Left kidney (tissue), 2 donors: ENCODE measurements around the gene C1orf56. TPM values are rescaled to one million over a fixed set of nuclear protein-coding genes. Genes with fewer than 3 reads are reported as not detected.
"Not testable (repeated sequence)": the region's sequence is repeated elsewhere in the genome, so short reads cannot be mapped to it uniquely, and the experiment has no call there.

Experiments used
- DNase-seq: peaks from one replicate; pipeline ENCODE4 v3.0.0-alpha.2; 2013
- polyA plus RNA-seq: library from polyadenylated mRNA; unstranded; fragments of 120-200 nt; gene quantifications from one replicate; pipeline ENCODE4 v1.2.1, GENCODE V29; 2013; ENCODE audit not compliant: insufficient read length

The C1orf56 gene
- polyA plus RNA-seq, 1 donor = 10.0 TPM

GRCh38 chr1:151060657-151061421 lies 13.3 kb downstream of the C1orf56 start:
- DNase-seq = no peak

GRCh38 chr1:151061704-151062103 lies 14.2 kb downstream of the C1orf56 start:
- no peak for DNase-seq

- DNase-seq = no peak
These were observed 15.3 kb downstream of the C1orf56 start for GRCh38 chr1:151062741-151063371.

- no peak for DNase-seq
These were observed 17.6 kb downstream of the C1orf56 start for GRCh38 chr1:151065089-151065645.

GRCh38 chr1:151067185-151067584 lies 19.6 kb downstream of the C1orf56 start:
- no peak for DNase-seq

GRCh38 chr1:151069103-151069486 lies 21.5 kb downstream of the C1orf56 start:
- no peak for DNase-seq

GRCh38 chr1:151070474-151071276 lies 23.1 kb downstream of the C1orf56 start, which contains the start of gene GABPB2:
Gene GABPB2 (plus strand): TSS chr1:151070761. CDS start chr1:151088190, 17,429 bp downstream.
- peak; percentile 94 for DNase-seq

GRCh38 chr1:151072224-151072623 lies 24.7 kb downstream of the C1orf56 start:
- no peak for DNase-seq

- no peak for DNase-seq
These were observed 38.5 kb downstream of the C1orf56 start for GRCh38 chr1:151085953-151086559.

GRCh38 chr1:151097426-151097825 lies 49.9 kb downstream of the C1orf56 start:
- DNase-seq = not testable (repeated sequence)

- no peak for DNase-seq
These were observed 50.6 kb downstream of the C1orf56 start for GRCh38 chr1:151098126-151098525.

Other genes starting within 250 kb of the C1orf56 start
- gene CTSK, start 239.5 kb upstream of the C1orf56 start, polyA plus RNA-seq = 27.6 TPM
- 64.4 TPM for gene ARNT, start 171.2 kb upstream of the C1orf56 start, polyA plus RNA-seq
- 0.22 TPM for gene CTXND2, start 160.6 kb upstream of the C1orf56 start, polyA plus RNA-seq
- 108 TPM for gene SETDB1, start 121.4 kb upstream of the C1orf56 start, polyA plus RNA-seq
- gene CERS2, start 72.9 kb upstream of the C1orf56 start, polyA plus RNA-seq = 307 TPM
- 17.1 TPM for gene ANXA9, start 65.5 kb upstream of the C1orf56 start, polyA plus RNA-seq
- gene MINDY1, start 40.8 kb upstream of the C1orf56 start, polyA plus RNA-seq = 47.9 TPM
- gene PRUNE1, start 39.3 kb upstream of the C1orf56 start, polyA plus RNA-seq = 47.6 TPM
- 3.4 TPM for gene BNIPL, start 11.2 kb upstream of the C1orf56 start, polyA plus RNA-seq
- 88.6 TPM for gene CDC42SE1, start 11.9 kb downstream of the C1orf56 start, polyA plus RNA-seq
- 25.4 TPM for gene MLLT11, start 12.6 kb downstream of the C1orf56 start, polyA plus RNA-seq
- gene GABPB2, start 23.0 kb downstream of the C1orf56 start, polyA plus RNA-seq = 16.2 TPM
- gene SEMA6C, start 98.9 kb downstream of the C1orf56 start, polyA plus RNA-seq = 29.8 TPM
- gene TNFAIP8L2, start 108.9 kb downstream of the C1orf56 start, polyA plus RNA-seq = 1.6 TPM
- gene LYSMD1, start 118.2 kb downstream of the C1orf56 start, polyA plus RNA-seq = 16.9 TPM
- 42.3 TPM for gene SCNM1, start 118.4 kb downstream of the C1orf56 start, polyA plus RNA-seq
- gene TMOD4, start 128.2 kb downstream of the C1orf56 start, polyA plus RNA-seq = 1.7 TPM
- gene VPS72, start 142.4 kb downstream of the C1orf56 start, polyA plus RNA-seq = 67.6 TPM
- gene PIP5K1A, start 150.8 kb downstream of the C1orf56 start, polyA plus RNA-seq = 92.7 TPM
- 181 TPM for gene PSMD4, start 207.0 kb downstream of the C1orf56 start, polyA plus RNA-seq
- gene ZNF687, start 234.5 kb downstream of the C1orf56 start, polyA plus RNA-seq = 21.2 TPM